Kidney tubule cell (primary cell): Measurements from ENCODE around the gene CELF4.
A peak's percentile ranks its signal among the peaks of the same experiment; 100 is the strongest.
"Not testable (repeated sequence)": the region's sequence is repeated elsewhere in the genome, so short reads cannot be mapped to it uniquely, and the experiment has no call there.

ENCODE experiments used
- DNase-seq: peaks from one replicate; pipeline ENCODE4 v3.0.0-alpha.2; 2018; ENCODE audit warnings: low spot score

CELF4 gene

GRCh38 chr18:37389684-37390368 is 175.8 kb downstream of the CELF4 start:
- DNase-seq: no peak

GRCh38 chr18:37389041-37389440 is 176.6 kb downstream of the CELF4 start:
- no peak for DNase-seq

- DNase-seq: no peak
Observed at GRCh38 chr18:37388413-37388812, 177.2 kb downstream of the CELF4 start.

DNA sequence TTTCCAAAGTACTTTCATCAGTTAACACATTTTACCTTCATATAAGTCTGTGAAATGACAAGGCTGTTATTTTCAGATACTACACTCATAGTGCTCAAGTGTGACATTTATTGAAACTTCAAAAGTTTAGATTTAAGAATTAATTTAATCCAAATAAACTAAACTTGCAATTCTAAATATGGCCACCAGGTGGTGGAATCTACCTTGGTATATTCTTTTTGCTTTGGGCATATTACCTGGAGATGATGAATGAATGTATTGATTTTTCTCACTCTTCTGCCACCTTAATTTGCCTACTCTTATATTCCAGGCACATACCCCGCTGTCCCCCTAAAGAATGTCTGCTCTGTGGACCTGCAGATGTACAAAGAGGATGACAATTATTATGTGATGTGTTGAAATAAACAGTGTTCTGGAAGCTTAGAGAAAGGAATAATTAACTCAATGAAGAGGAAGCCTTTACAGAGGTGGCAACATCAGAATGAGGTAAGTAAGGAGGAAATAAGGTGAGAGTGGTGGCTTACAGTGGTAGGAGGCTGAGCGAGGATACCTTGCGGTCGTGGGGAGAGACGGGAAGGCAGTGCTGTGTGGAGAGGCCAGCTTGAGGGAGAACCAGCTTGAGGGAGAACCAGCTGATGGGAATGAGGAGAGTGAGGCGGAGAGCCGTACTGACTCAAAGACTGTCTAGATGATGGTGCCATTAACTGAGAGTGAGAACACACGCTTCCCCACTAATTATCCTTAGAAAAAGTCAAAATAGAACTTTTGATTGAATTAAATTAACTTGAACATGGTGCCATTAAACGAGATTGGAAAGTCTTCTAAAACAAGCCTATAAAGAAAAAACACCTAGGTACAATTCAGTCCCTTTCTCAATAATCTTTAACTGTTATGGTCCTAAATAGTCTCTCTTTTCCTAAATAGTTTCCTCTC is 179.5 kb downstream of the CELF4 start:
- DNase-seq: peak; percentile 58

DNA sequence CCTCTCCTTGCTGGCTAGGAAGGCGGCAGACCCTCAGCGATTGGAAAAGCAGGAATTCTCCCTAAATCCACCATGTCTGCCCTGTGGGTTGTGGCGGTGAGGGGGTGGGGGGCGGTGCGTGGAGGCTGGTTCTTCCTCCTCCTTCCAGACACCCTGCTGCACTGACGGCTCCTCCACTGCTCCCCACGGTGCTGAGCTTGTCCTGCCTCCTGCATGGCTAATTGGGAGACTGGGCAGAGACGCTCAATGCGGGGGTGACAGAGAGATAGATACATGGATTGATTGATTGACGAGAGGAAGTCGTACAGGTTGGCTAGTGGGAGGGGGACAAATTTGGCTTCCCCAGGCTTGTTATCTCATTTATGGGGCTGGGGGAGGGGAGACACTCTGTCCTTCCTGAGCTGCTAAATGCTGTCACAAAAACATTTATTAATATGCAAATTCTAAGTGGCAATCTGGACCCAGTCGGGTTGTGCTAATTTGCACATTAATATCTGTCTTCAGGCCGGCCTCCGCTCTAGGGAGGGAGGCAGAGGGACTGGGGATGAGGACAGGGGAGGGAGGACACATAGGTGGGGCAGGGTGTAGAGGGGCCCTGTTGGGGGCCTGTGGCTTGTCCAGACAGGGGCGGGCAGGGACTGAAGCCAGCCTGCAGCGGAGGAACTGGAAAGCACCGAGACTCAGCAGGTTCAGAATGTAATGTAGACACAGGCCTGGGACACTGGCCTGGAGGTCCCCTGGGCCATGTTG is 181.6 kb downstream of the CELF4 start:
- no peak for DNase-seq

DNA sequence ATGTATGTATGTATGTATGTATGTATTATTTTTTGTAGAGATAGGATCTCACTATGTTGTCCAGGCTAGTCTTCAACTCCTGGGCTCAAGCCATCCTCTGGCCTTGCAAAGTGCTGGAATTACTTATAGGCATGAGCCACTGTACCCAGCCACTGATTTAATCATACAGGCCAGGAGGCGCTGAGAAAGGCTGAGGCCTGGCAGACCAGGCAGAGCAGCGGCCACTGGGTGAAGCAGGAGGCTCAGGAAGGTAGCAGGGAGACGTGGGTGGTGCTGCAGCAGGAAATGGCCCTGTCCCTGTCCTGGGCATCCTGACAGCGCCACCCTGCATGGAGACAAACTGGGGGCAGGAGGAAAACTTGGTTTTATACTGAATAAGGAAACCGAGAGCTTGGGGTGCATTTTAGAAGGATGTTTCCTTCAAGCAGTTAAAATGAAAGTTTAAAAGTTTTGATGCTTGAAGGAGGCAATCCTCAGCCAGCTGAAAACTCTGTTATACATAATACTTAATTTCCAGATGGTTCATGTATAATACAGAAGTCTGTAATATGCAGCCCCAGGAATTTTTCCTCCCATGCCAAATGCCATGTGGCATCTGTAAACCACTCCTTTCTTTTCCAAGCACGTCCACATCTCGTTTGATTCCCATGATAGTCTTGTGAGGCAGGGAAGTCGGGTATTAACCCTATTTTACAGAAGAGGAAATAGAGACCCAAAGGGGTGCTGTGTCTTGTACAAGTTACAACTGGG is 182.4 kb downstream of the CELF4 start:
- no peak for DNase-seq

DNA sequence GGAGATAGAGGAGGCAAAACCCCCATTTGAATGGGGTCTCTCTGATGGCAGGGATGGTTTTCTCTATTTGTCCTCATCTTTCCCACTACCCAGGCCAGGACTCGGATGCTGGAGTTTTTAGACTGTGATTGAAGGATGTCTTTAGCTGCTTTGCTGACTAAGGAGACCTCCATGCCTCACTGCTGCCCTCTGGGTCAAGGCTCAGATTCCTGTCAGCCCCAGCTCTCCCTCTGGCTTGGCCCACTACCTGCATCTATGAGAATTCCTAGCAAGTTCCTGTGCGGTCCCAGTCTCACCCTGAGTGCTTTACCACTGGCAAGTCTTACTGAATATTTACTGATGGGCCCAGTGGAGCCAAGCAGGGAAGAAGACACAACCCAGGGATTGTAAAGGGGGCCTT is 184.0 kb downstream of the CELF4 start:
- DNase-seq: no peak

DNA sequence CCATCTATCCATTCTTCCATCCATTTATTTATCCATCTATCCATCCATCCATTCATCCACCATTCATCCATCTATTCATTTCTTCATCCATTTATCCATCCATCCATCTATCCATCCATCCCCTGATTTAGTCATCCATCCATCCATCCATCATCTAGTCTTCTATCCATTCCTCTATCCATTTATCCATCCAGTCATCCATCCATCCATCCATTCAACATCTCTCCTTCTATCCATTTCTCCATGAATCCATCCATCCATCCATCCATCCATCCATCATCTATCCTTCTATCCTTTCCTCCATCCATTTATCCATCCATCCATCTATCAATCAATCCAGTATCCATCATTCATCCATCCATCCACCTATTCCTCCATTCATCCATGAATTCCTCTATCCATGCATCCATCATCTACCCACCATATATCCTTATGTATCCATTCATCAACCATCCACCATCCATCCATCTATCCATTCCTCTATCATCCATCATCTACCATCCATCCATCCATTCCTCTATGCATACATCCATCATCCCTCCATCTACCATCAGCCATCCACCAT is 185.0 kb downstream of the CELF4 start:
- no peak for DNase-seq

DNA sequence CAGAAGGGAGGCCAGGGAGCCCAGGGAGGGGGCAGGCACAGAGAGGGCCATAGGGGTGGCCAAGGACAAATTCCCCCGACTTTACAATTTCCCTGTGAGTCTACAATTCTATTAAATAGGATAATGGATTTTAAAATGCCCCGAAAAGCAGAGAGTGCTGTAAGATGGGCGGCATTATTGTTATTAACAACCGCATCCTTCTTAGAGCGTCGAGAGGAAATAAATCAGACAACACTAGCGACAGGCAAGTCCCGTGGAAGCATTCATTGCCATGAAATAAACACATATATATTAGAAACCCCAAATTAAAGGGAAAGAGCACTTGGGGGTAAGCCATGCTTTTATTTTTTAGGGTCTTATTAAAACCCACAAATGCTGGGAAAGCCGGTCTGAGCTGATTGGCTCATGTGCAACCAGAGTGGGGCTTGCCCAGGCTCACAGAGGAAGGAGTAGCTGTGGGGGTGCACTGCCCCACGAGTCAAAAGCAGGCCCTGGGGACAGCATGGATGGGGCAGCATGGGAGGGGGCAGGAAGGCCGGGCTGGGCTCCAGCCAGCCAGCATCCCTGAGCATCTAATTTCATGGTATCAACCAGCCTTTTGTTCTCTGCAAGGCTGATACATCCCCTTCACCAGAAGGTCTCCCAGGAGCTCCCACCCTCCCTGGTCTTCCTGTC is 187.1 kb downstream of the CELF4 start:
- no peak for DNase-seq

DNA sequence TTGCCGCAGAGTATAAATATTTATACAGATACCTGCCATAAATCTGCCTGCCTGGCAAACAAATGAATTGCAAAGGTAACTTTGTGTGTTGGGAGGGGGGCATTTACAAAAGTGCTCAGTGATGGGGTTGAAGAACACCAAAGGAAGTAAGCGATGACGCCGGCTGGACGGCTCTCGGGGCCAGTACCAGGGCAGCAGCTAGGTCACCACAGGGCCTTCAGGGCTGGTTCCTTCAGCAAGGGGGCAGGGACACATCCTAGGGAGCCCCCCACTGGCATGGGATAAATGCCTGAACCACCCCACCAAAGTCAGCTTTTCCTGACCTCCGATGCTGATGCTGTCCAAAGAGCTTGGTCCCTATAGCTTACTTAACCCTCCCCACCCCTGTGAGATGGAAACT is 190.4 kb downstream of the CELF4 start:
- no peak for DNase-seq

DNA sequence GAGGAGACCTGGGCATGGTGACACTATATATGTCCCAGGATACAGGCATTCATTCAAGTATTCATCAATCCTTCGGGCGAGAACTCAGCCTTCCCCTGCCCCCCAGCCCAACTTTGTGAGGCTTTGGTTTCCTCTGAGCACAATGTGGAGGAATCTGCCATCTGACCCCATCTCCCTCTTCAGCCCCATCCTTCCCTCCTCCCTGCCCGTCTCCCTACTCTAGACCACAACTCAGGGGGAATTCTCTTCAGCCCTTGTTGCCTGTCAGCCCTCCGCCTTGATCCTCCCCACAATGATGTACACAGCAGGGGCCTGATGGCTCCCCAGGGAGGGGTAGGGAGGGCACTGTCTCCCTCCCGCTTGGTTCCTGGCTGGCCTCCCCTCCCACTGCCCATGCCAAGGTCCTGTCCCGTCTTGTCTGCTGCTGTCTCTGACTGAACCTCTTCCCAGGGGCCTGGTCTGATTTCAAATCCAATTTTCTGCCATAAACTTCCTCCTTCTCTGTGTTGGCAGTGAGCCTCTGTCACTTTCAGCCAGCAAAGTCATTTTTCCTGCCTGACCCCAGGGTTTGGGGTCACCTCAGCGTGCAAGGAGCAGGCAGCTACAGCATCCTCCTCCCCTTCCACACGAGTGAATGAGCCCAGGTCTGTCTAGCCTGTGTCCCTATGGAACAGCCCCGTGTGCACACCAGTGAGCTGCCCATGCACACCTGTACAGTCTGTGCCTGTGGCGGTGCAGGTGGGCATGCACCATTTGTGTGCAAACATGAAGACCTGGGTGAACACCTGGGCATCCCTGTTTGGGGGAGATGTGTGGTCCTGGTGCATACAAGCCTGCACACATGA is 197.3 kb downstream of the CELF4 start:
- DNase-seq: no peak

GRCh38 chr18:37364237-37364636 is 201.4 kb downstream of the CELF4 start:
- peak; percentile 39 for DNase-seq

DNA sequence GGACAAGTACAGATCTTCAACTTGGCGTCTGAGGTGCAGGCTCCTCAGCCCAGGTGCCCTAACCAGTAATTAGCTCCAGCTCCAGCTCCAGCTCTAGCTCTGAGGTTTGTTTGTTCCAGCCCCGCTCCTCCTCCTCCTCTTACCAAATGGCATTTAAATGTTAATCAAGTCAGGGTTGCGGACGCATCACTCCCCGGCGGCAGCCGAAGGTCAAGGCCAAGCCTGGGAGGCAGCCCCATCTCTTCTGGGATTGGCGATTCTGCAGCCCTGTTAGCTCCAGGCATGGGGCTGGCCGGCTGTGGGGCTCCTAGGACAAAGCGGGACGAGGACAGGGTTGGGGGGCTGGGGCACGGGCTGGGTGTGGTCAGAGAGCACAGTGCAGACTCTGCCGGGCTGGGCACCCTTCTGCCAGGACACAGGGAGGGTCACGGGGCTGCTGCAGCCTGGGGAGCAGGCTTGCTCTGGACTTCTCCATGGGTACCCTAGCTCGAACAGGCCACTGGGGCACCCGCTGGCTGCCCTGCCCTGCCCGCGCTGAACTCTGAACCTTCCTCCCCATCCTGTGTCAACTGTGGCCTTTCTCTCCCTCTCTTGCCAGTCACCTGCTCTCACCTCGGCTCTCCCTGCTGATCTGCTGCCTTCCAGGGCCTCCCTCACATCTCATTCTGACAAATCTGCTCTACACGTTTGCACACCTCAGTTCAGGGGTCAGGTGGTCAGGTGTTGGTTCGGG is 203.3 kb downstream of the CELF4 start:
- DNase-seq: no peak

GRCh38 chr18:37361335-37362157 is 204.1 kb downstream of the CELF4 start:
- DNase-seq: no peak

DNA sequence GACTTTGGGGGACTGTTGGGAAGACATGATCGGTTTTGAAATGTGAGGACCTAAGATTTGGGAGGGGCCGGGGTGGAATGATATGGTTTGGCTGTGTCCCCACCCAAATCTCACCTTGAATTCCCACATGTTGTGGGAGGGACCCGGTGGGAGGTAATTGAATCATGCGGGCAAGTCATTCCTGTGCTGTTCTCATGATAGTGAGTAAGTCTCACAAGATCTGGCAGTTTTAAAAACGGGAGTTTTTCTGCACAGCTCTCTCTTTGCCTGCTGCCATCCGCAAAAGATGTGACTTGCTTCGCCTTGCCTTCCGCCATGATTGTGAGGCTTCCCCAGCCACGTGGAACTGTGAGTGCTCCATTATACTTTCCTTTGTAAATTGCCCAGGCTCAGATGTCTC is 207.5 kb downstream of the CELF4 start:
- DNase-seq: not testable (repeated sequence)

GRCh38 chr18:37355772-37356171 is 209.8 kb downstream of the CELF4 start:
- no peak for DNase-seq

DNA sequence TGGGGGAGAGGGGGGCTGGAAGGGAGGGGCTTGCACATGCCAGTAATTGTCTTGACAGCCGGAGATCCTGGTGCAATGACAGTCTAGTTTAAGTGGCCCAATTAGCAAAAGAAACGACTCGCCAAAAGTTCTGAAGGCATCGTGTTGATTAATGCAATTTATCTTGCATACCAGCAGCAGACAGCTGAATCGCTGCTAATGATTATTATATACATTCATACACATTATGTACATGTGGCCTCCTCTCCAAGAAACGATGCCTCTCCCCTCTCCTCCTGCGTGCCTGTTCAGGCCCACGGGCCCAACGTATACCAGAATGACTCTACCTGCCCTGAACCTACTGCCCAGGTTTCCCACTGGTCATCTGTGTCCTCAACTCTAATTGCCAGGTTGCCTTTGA is 214.5 kb downstream of the CELF4 start:
- DNase-seq: no peak

DNA sequence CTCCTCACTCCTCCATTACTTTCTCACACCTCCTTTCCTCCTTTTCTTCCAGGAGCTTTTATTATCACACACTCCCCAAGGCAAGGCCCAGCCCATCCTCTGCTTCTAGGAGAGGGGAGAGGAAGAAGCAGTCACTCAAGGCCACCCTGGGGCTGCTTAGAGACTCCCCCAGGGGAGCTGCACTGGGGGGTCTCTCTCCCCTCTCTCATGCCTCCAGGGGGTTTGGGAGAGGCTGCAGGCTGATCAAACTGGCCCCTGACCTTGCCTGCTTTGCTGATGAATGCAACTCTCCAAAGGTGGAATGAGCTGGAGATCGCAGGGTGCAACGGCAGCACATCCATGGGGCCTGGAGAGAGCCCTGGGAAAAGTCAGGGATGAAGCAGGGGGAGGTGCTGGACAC is 216.9 kb downstream of the CELF4 start:
- DNase-seq: no peak

DNA sequence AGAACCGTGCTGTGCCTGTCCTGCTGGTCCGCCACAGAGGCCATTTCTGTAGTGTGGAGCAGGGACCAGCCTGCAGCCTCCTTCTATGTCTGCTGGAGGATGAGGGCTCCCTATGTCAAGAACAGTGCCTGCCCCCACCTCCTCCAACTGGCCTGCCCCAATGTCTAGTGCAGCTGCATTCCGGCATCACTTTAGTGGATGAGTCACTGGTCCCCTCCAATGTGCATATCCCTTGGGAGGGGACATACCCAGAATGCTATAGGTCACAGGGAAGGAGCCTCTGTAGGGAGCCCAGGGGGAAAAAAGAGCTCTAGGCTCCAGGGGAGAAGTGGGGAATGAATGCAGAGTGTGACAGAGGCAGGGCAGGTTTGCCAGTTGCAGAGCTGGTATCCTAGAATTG is 219.6 kb downstream of the CELF4 start:
- DNase-seq: no peak
